NK-92 (cell line): ENCODE results near the gene LSM11.

Experiments
- DNase-seq: peaks from one replicate; lab custom pipeline; 2025; ENCODE audit not compliant: unreplicated experiment; lab: John Stamatoyannopoulos, UW

Gene LSM11

GRCh38 chr5:157766902-157767301, 23.4 kb downstream of the LSM11 start:
- no peak for DNase-seq

- DNase-seq: no peak
Observed at GRCh38 chr5:157767689-157768088, 24.2 kb downstream of the LSM11 start.

- DNase-seq: no peak
Observed at GRCh38 chr5:157770665-157771064, 27.2 kb downstream of the LSM11 start.

- DNase-seq: no peak
Observed at GRCh38 chr5:157772127-157772526, 28.6 kb downstream of the LSM11 start.

GRCh38 chr5:157778121-157778805, 34.8 kb downstream of the LSM11 start:
- no peak for DNase-seq

GRCh38 chr5:157779221-157779620, 35.7 kb downstream of the LSM11 start:
- DNase-seq: no peak

GRCh38 chr5:157785801-157786200, 42.3 kb downstream of the LSM11 start:
- no peak for DNase-seq

GRCh38 chr5:157793301-157793700, 49.8 kb downstream of the LSM11 start:
- DNase-seq: no peak

GRCh38 chr5:157799578-157799977, 56.1 kb downstream of the LSM11 start:
- DNase-seq: no peak

- no peak for DNase-seq
Observed at GRCh38 chr5:157800137-157800536, 56.6 kb downstream of the LSM11 start.

- DNase-seq: no peak
Observed at GRCh38 chr5:157802736-157803135, 59.2 kb downstream of the LSM11 start.

GRCh38 chr5:157808043-157808442, 64.5 kb downstream of the LSM11 start:
- DNase-seq: no peak
